GM18867 (cell line): Measurements from ENCODE around the gene FAS.
"Not testable (repeated sequence)": the region's sequence is repeated elsewhere in the genome, so short reads cannot be mapped to it uniquely, and the experiment has no call there.

Experiments
- ATAC-seq: cut with Tn5 transposase; IDR thresholded peaks from one replicate; pipeline ENCODE4 v1.9.1; 2021; ENCODE audit warnings: mild to moderate bottlenecking, moderate library complexity; ENCODE audit not compliant: unreplicated experiment

FAS gene

DNA sequence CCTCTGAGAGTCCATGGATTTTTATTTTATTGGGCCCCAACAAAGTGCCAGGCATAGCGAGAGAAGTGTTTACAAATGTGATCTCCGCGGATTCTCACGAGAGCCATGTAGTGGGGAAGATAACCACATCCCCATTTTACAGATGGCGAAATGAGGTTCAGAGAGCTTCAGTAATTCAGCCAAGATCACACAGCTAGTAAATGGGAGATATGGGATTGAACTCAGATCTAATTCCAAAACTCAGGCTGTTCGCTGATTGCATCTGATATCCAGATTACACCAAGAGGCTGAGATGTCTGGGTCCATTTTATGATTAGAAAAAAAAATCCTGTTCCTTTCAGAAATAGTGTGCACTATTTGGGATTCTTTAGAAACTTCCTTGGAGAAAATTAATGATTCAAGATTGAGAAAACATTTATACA is 1.3 kb downstream of the FAS start:
- peak; percentile 2 for ATAC-seq

DNA sequence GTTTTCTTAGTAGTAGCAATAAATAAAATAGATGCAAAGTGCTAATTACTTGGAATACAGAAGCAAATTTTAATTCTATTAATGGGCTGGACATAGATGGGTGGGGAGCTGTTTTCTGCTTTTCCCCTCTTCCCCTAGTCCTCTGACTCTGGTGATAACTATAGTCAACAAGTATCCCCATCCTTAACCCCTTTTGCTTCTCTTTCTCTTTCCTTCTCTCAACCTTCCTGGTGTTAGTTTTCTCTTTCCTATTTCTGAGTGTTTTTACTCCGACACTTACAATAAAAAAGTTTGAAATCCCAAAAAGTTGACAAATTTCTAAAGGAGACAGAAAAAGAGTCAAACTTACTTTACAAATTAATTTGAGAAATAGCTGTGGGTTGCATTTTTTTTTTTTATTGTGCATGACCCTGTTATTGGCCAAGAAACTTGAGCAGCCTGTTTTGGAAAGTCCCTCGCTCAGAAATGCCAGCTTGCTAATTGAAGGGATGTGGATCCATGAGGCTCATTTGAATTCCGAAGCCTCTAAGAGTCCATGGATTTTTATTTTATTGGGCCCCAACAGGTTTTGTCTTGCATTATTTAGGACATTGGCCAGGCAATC is 2.4 kb downstream of the FAS start:
- no peak for ATAC-seq

GRCh38 chr10:88994019-88994418 is 3.4 kb downstream of the FAS start:
- ATAC-seq, result no peak

- no peak for ATAC-seq
These were observed 4.7 kb downstream of the FAS start for GRCh38 chr10:88995156-88995876.

- ATAC-seq, result peak; percentile 51
These were observed 6.3 kb downstream of the FAS start for GRCh38 chr10:88996927-88997326.

DNA sequence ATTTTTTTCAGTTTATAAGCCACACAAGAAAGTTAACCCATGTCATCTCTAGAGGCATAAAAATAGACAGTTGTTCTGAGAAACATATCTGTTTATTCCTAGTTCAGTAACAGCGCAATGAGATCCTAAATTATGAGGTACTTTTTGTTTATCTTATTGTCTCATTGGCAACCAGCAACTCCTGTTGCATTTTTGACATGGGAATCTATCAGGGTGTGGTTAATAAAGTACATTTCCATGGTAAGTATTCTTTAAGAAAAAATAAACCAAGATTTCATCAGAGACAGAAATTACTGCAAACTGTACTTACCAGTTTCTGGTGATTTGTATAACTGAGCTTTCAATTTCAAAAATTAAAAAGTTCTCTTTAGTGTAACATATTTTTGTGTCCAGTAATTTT is 9.0 kb downstream of the FAS start:
- ATAC-seq, result no peak

DNA sequence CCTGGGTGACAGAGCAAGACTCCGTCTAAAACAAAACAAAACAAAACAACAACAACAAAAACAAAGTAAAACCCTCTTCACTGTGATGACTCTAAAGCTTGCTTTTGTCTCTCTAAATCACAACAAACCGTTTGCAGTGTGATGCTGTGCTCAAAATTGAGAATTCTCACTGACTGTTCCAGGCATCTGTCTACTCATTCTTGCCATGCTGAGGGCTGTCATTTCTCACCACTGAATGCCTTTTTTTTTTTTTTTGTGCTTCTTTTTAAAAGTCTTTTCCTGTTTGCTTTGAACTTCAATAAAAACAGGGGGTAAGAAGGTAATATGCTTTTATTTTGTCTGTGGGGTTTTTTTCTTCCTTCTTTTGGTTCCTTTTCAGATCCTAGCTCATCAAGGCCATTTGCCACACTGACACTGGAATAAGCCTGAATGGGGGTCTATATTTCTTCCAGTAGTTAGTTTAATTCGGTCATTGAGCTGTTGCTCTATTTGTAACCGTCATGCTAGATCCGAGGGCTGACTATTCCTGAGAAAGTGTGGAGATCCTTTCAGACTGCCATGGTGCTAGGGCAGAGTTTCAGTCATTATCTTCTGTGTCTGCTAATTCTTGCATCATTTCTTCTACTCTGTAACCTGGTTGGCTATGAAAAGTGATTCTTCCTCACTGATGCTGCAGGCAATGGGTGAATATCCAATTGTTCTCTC is 10.6 kb downstream of the FAS start:
- ATAC-seq, result peak; percentile 38

DNA sequence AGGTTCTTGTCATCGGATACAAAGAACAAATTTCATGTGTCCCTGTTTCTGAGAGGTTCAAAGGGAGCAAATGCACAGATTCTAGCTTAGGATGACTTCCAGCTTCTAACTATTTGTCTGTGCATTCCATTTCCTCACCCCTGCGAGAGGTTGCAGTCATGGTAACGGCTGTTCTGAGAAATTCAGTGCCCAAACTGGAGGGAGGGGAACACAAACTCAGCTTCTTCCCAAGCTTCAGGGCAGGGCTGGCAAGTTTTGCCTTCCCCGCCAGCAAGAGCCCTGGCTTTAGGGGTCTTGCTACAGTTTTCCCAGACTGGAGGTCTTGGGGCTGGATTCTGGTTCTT is 11.1 kb downstream of the FAS start:
- no peak for ATAC-seq

DNA sequence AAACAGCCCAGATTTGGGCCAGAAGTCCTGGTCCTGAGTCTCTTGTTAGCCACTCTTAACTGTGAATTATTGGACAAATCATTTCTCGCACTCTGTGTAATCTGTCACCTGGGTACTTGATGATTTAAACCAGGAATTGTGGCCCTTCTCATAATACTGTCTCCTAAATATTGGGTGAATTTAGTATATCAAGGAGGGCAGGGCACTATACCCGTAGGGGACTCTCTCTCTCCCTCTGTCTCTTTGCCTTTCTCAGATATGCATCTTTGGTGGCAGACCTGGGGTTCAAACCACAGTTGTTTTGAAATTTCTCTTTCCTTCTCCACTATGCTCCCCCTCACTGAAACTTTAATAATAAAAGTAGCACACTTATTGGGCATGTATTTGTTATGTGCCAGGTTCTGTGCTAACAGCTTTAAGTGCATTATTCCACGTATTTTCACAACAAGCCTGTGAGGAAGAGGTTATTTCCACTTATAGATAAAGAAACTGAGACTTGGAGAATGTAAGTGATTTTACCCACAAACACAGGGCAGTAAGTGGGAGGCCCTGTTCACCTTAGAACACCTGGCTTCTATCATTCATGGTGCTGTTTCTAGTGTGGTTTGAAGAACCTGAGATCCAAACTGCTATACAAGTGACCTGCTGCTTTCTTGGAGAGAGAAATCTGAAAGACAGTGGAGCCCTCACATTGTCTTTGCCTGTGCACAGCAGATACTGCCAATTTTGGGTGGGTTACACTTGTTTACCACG is 11.8 kb downstream of the FAS start:
- ATAC-seq, result peak; percentile 48

GRCh38 chr10:89003344-89003743 is 12.7 kb downstream of the FAS start:
- ATAC-seq, result no peak

GRCh38 chr10:89007129-89007893 is 16.7 kb downstream of the FAS start:
- no peak for ATAC-seq

DNA sequence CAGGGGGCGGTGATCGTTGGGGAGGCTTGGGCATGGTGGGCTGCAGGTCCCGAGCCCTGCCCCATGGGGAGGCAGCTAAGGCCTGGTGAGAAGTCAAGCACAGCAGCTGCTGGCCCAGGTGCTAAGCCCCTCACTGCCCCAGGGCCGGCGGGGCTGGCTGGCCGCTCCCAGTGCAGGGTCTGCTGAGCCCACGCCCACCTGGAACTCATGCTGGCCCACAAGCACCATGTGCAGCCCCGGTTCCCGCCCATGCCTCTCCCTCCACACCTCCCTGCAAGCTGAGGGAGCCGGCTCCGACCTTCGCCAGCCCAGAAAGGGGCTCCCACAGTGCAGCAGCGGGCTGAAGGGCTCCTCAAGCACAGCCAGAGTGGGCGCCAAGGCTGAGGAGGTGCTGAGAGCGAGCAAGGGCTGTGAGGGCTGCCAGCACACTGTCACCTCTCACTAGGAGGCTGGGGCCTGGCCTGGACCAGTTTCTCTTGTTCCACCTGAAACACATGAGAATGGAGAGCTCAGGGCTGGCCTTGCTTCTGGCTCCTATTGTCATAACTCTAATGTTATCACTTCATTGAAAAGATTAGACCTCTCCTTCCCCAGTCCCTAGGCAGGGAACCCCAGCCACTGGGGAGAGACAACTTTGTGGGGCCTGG is 28.2 kb downstream of the FAS start:
- ATAC-seq, result not testable (repeated sequence)

- ATAC-seq, result no peak
These were observed 29.1 kb downstream of the FAS start for GRCh38 chr10:89019569-89020327.

DNA sequence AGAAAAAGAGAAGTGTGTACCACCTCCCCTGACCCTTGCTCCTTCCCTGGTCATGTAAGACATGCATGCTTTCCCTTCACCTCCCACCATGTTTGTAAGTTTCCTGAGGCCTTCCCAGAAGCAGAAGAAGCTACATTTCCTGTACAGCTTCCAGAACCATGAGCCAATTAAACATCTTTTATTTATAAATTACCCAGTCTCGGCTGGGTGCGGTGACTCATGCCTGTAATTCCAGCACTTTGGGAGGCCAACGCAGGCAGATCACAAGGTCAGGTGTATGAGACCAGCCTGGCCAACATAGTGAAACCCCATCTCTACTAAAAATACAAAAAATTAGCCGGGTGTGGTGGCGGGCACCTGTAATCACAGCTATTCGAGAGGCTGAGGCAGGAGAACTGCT is 30.9 kb downstream of the FAS start:
- ATAC-seq, result not testable (repeated sequence)

GRCh38 chr10:89022734-89023133 is 32.1 kb downstream of the FAS start:
- no peak for ATAC-seq

DNA sequence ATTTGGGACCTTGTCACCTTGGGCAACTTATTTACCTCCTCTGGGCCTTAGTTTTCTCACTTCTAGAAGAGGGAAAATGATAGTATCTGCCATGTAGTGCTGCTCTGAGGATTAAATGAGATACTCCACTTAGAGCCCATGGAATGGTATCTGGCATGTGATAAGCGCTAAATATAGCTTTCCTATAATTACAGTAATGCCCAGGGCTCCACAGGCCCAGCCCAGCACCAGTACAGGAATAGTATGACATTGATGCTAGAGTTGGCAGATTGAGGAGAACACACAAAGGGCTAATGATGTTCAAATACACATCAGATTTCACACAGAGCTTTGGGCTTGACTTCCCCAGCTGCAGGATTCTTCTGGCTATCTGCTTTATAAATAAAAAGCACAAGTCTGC is 34.9 kb downstream of the FAS start:
- ATAC-seq, result no peak

DNA sequence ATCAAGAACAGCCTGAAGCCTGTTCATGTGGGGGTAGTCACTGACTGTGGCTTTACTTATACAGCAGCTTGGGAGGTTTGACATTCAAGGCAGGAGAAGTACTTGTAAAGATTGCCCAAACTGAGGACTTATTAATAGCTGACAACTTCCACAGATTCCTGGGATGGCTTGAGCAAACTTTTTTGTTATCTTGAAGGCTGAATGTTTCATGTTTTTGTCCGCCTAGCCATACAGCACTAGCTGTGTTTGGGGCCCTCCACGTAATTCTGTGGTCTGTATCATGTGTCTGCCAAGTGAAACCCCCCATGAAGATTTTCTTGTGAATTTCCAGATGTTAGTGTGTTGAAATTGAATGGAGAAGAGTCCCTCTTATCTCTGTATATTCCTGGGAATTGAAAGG is 38.6 kb downstream of the FAS start:
- no peak for ATAC-seq

DNA sequence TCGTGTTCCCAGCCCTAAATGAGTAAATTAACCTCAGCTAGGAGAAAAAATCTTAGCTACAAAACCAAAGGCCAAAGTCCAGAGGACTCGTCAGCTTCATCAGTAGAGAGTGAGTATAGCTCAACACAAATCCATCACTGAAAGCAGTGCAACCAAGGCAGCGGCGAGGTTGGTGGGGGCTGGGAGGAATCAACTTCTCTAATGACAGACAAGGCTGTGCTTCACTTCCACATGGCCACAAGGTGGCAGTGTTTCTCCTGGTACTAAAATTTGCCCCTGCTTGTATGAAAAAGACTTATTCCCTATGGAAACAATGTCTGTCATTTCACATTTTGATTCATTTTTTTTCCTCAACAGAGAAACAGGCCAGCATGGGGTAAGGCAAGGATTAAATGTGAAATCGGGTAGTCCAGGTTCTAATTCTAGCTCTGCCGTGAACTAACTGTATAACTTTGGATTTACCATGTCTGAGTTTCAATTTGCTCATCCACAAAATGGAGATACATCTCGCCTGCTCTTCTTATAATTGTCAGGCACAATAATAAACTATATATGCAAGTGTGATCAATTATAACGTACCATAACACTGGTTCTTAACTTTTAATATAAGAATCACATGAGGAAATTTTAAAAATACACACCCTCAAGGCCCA is 39.3 kb downstream of the FAS start:
- ATAC-seq, result no peak

- no peak for ATAC-seq
These were observed 40.2 kb downstream of the FAS start for GRCh38 chr10:89030791-89031190.
